DOHH2 (cell line): ENCODE measurements around the gene OS9.

Experiments used
- H3F3A ChIP-seq: fragments of 200-600 bp; sonication (generic), shearing (Covaris generic); 2 replicates; pipeline ENCODE4 v1.6.0; 2016; ENCODE audit warnings: antibody characterized with exemption, mild to moderate bottlenecking; ENCODE audit not compliant: control insufficient read depth, insufficient read depth
- H3K27ac ChIP-seq: fragments of 200-600 bp; sonication (generic); 2 replicates; pipeline ENCODE4 v1.5.1; 2014; ENCODE audit warnings: low read depth, mild to moderate bottlenecking, low read length, moderate library complexity
- H3K27me3 ChIP-seq: fragments of 200-600 bp; sonication (generic); 2 replicates; pipeline ENCODE4 v1.6.1; 2014; ENCODE audit warnings: mild to moderate bottlenecking, low read length, mixed read lengths; ENCODE audit not compliant: control insufficient read depth
- H3K36me3 ChIP-seq: fragments of 200-600 bp; sonication (generic); 2 replicates; pipeline ENCODE4 v1.6.1; 2014; ENCODE audit warnings: mild to moderate bottlenecking, low read length, moderate library complexity, mixed read lengths; ENCODE audit not compliant: control insufficient read depth
- H3K4me1 ChIP-seq: fragments of 200-600 bp; sonication (generic); 2 replicates; pipeline ENCODE4 v1.6.1; 2014; ENCODE audit warnings: mild to moderate bottlenecking, low read length, mixed read lengths; ENCODE audit not compliant: control insufficient read depth
- H3K4me2 ChIP-seq: fragments of 200-600 bp; sonication (generic); 2 replicates; pipeline ENCODE4 v1.6.0; 2014; ENCODE audit warnings: mild to moderate bottlenecking, low read length, moderate library complexity
- H3K4me3 ChIP-seq: fragments of 200-600 bp; sonication (generic); 2 replicates; pipeline ENCODE4 v1.5.1; 2014; ENCODE audit warnings: mild to moderate bottlenecking, low read length, mixed read lengths
- H3K79me2 ChIP-seq: fragments of 200-600 bp; sonication (generic); 2 replicates; pipeline ENCODE4 v1.6.1; 2014; ENCODE audit warnings: mild to moderate bottlenecking, low read length, mixed read lengths; ENCODE audit not compliant: control insufficient read depth
- H3K9me2 ChIP-seq: fragments of 200-600 bp; sonication (generic); replicated peaks from 2 replicates; pipeline ENCODE4 v1.6.1; 2014; ENCODE audit warnings: mild to moderate bottlenecking, low read length, mixed read lengths; ENCODE audit not compliant: control insufficient read depth
- H3K9me3 ChIP-seq: fragments of 200-600 bp; sonication (generic); 2 replicates; pipeline ENCODE4 v1.6.1; 2014; ENCODE audit warnings: antibody characterized with exemption, low read length, mixed read lengths; ENCODE audit not compliant: control insufficient read depth, insufficient read depth
- H4K20me1 ChIP-seq: fragments of 200-600 bp; sonication (generic); 2 replicates; pipeline ENCODE4 v1.6.0; 2014; ENCODE audit warnings: low read depth, mild to moderate bottlenecking, antibody characterized with exemption, low read length, moderate library complexity; ENCODE audit not compliant: control insufficient read depth, insufficient read depth
- EZH2phosphoT487 ChIP-seq: fragments of 200-600 bp; sonication (generic); IDR thresholded peaks from 2 replicates; pipeline ENCODE4 v1.6.1; 2017; ENCODE audit warnings: borderline replicate concordance, mild to moderate bottlenecking, antibody characterized with exemption, low read length, moderate library complexity, mixed read lengths
- TF ChIP-seq, protein P1 (sequence below): fragments of 200-600 bp; sonication (generic); IDR thresholded peaks from one replicate; pipeline ENCODE4 v1.5.1; 2014; ENCODE audit warnings: antibody characterized with exemption, mild to moderate bottlenecking, low read depth, low read length; ENCODE audit not compliant: poor library complexity, severe bottlenecking

The OS9 gene

DNA sequence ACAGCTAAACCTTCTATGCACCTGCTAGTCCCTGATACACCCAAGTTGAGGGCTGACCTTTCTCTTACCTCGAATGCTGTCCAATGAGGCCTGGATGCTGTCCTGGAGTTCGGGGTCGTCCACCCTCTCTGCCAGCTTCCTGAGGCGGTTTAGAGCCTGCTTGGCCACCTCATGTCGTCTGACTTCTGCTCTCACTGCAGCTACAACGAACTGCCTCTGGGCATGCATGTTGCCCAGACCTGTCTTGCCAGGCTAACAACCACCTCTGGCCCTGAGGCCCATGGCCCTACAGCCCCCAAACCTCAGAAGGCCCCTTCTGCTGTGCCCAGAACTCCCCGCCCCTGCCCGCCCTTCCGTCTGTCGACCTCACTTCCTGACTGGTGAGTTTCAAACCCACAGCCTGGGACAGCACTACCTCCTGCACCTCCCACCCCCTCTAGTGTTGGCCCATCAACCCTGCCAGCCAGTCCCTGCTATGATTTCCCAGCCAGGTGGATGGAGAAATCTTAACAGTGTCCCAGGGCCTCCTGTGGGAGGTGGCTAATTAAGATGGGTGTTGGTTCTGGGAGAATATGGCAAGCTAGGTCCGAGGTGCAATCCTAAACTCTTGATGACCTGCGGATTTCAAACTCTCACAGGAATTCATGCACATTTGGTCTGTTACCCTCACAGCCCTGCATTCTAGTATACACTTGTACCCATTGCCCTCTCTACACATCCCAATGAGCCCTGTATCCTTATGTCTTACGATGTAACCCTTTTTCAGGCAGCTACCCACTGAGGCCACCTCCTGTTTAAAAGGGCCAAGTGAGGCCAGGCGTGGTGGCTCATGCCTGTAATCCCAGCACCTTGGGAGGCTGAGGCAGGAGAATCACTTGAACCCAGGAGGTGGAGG, 48.2 kb downstream of the OS9 start:
- H3F3A ChIP-seq: peaks cover 18% of the 10 kb centered on the region
- H3K36me3 ChIP-seq: peaks cover 20% of the 10 kb centered on the region
- H3K9me2 ChIP-seq: no peaks in the 10 kb centered on the region
- no peaks in the 10 kb centered on the region for H3K9me3 ChIP-seq
- peak overlapping the region; percentile 93 for H3K4me2 ChIP-seq
- H3K4me3 ChIP-seq: peak overlapping the region; percentile 83
- H3K79me2 ChIP-seq: peaks cover 41% of the 10 kb centered on the region
- no peak for TF ChIP-seq EZH2phosphoT487
- TF ChIP-seq, protein P1, sequence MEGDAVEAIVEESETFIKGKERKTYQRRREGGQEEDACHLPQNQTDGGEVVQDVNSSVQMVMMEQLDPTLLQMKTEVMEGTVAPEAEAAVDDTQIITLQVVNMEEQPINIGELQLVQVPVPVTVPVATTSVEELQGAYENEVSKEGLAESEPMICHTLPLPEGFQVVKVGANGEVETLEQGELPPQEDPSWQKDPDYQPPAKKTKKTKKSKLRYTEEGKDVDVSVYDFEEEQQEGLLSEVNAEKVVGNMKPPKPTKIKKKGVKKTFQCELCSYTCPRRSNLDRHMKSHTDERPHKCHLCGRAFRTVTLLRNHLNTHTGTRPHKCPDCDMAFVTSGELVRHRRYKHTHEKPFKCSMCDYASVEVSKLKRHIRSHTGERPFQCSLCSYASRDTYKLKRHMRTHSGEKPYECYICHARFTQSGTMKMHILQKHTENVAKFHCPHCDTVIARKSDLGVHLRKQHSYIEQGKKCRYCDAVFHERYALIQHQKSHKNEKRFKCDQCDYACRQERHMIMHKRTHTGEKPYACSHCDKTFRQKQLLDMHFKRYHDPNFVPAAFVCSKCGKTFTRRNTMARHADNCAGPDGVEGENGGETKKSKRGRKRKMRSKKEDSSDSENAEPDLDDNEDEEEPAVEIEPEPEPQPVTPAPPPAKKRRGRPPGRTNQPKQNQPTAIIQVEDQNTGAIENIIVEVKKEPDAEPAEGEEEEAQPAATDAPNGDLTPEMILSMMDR: peak; percentile 69
- H3K27me3 ChIP-seq: no peaks in the 10 kb centered on the region
- no peaks in the 10 kb centered on the region for H4K20me1 ChIP-seq
- H3K4me1 ChIP-seq: peaks cover 61% of the 10 kb centered on the region
- H3K27ac ChIP-seq: peak overlapping the region; percentile 43

DNA sequence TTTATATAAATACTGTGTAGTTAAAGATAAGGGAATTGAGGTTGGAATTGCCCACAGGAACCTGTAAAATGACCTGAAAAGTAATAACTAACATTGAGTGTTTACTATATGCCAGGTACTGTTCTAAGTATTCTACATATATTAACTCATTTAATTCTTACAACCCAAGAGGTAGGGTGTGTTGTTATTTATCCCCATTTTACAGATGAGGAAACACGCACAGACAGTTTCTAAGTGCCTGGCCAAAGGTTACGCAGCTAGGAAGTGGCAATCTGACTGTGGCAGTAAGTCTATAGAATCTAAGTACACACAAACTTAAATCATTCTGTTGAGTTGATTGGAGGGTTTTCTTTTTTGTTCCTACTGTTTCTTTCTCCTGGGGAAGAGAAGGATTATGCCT, 49.8 kb downstream of the OS9 start:
- H3K4me2 ChIP-seq: peak overlapping the region; percentile 77
- H4K20me1 ChIP-seq: no peaks in the 10 kb centered on the region
- no peaks in the 10 kb centered on the region for H3K9me2 ChIP-seq
- no peaks in the 10 kb centered on the region for H3K27me3 ChIP-seq
- peaks cover 36% of the 10 kb centered on the region for H3K36me3 ChIP-seq
- no peak for TF ChIP-seq EZH2phosphoT487
- TF ChIP-seq, protein P1: no peak
- H3K79me2 ChIP-seq: peaks cover 41% of the 10 kb centered on the region
- peak overlapping the region; percentile 93 for H3K4me3 ChIP-seq
- peaks cover 29% of the 10 kb centered on the region for H3F3A ChIP-seq
- H3K9me3 ChIP-seq: no peaks in the 10 kb centered on the region
- H3K4me1 ChIP-seq: peaks cover 61% of the 10 kb centered on the region
- peak overlapping the region; percentile 56 for H3K27ac ChIP-seq

DNA sequence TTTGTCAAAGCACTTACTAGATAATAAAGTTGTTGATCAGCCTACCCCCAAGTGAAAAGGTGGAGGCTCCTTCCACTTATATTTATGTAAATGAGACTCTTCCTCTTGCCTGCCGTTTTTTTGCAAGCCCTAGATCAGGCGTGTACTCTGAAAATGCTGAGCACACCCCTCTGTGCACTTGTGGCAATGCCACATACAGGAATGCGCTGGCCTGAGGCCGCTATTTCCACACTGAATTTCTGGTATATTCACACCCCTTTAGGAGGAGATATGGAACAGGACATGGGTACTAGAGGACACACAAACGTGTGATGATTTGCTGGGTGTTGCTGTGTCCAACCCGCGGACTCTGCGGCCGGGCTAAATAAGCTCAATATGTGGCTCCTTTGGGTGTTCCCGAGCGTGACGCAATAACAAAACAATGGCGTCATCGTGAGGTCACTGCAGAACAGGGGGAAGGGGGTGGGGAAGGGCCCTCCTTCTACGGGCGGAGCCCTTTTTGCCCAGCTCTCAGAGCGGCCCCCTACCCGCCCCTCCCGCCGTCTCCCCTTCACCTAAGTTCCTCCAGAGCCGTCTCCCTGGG, 50.4 kb downstream of the OS9 start:
- peaks cover 61% of the 10 kb centered on the region for H3K4me1 ChIP-seq

More for the DNA sequence above, 50.4 kb downstream of the OS9 start:
- Histone ChIP-seq H3K27ac (peak overlapping the region; percentile 56), H3F3A (peaks cover 29% of the 10 kb centered on the region), H3K4me2 (peak overlapping the region; percentile 77), H3K4me3 (peak overlapping the region; percentile 93), H4K20me1 (no peaks in the 10 kb centered on the region), H3K36me3 (peaks cover 41% of the 10 kb centered on the region), H3K9me2 (no peaks in the 10 kb centered on the region), H3K9me3 (no peaks in the 10 kb centered on the region), H3K79me2 (peaks cover 41% of the 10 kb centered on the region), H3K27me3 (no peaks in the 10 kb centered on the region)
- no peak for TF ChIP-seq EZH2phosphoT487
- TF ChIP-seq, protein P1: no peak
